ENCODE results near the gene CDV3.

The CDV3 gene

GRCh38 chr3:133595341-133595740 is 21.9 kb downstream of the CDV3 start:
- Histone ChIP-seq H3K4me1 (no peaks in the 10 kb centered on the region), H3K27ac (no peak overlapping the region), H3K4me3 (ENCODE audit: low read depth, low read length) (no peak overlapping the region), H3K79me2 (no peaks in the 10 kb centered on the region), H2AFZ (no peak overlapping the region), H3K36me3 (ENCODE audit: control insufficient read depth, insufficient read depth, low read length) (no peaks in the 10 kb centered on the region), H3K9me3 (ENCODE audit: control insufficient read depth, low read length) (no peaks in the 10 kb centered on the region), H3K27me3 (ENCODE audit: control insufficient read depth, insufficient read depth, low read length) (no peaks in the 10 kb centered on the region), H3K4me2 (ENCODE audit: low read length) (no peak overlapping the region), H3K9ac (no peak overlapping the region)
- TF ChIP-seq CTCF (IDR thresholded peaks at IDR 0.05), result no peak

- no peaks in the 10 kb centered on the region for H3K36me3 ChIP-seq (ENCODE audit: control insufficient read depth, insufficient read depth, low read length)
These were observed 24.9 kb downstream of the CDV3 start for GRCh38 chr3:133598405-133598804.

GRCh38 chr3:133599280-133599679 is 25.8 kb downstream of the CDV3 start:
- Histone ChIP-seq H3K36me3 (ENCODE audit: control insufficient read depth, insufficient read depth, low read length) (no peaks in the 10 kb centered on the region), H2AFZ (no peak overlapping the region), H3K9me3 (ENCODE audit: control insufficient read depth, low read length) (no peaks in the 10 kb centered on the region), H3K27me3 (ENCODE audit: control insufficient read depth, insufficient read depth, low read length) (no peaks in the 10 kb centered on the region), H3K27ac (no peak overlapping the region), H3K79me2 (no peaks in the 10 kb centered on the region), H3K4me2 (ENCODE audit: low read length) (no peak overlapping the region), H3K9ac (no peak overlapping the region), H3K4me3 (ENCODE audit: low read depth, low read length) (no peak overlapping the region), H3K4me1 (peaks cover 13% of the 10 kb centered on the region)
- no peak for TF ChIP-seq CTCF (IDR thresholded peaks at IDR 0.05)

More at GRCh38 chr3:133598405-133598804, 24.9 kb downstream of the CDV3 start:
- Histone ChIP-seq H2AFZ (peak overlapping the region; percentile 14), H3K4me2 (ENCODE audit: low read length) (no peak overlapping the region), H3K4me1 (peaks cover 13% of the 10 kb centered on the region), H3K27ac (no peak overlapping the region), H3K79me2 (no peaks in the 10 kb centered on the region), H3K27me3 (ENCODE audit: control insufficient read depth, insufficient read depth, low read length) (no peaks in the 10 kb centered on the region), H3K9ac (no peak overlapping the region), H3K4me3 (ENCODE audit: low read depth, low read length) (no peak overlapping the region), H3K9me3 (ENCODE audit: control insufficient read depth, low read length) (no peaks in the 10 kb centered on the region)
- no peak for TF ChIP-seq CTCF (IDR thresholded peaks at IDR 0.05)

GRCh38 chr3:133600572-133601081 is 27.1 kb downstream of the CDV3 start:
- no peak overlapping the region for H3K9ac ChIP-seq
- no peak overlapping the region for H3K4me3 ChIP-seq (ENCODE audit: low read depth, low read length)
- no peaks in the 10 kb centered on the region for H3K79me2 ChIP-seq
- no peak overlapping the region for H3K4me2 ChIP-seq (ENCODE audit: low read length)
- H3K27ac ChIP-seq, result no peak overlapping the region
- H2AFZ ChIP-seq, result peak overlapping the region; percentile 60
- H3K4me1 ChIP-seq, result peaks cover 13% of the 10 kb centered on the region
- no peaks in the 10 kb centered on the region for H3K9me3 ChIP-seq (ENCODE audit: control insufficient read depth, low read length)
- no peak for TF ChIP-seq CTCF (IDR thresholded peaks at IDR 0.05)
- H3K27me3 ChIP-seq (ENCODE audit: control insufficient read depth, insufficient read depth, low read length), result no peaks in the 10 kb centered on the region
- no peaks in the 10 kb centered on the region for H3K36me3 ChIP-seq (ENCODE audit: control insufficient read depth, insufficient read depth, low read length)

- no peak overlapping the region for H3K9ac ChIP-seq
- no peaks in the 10 kb centered on the region for H3K36me3 ChIP-seq (ENCODE audit: control insufficient read depth, insufficient read depth, low read length)
- no peak for TF ChIP-seq CTCF (IDR thresholded peaks at IDR 0.05)
- H3K4me2 ChIP-seq (ENCODE audit: low read length), result no peak overlapping the region
- H3K27ac ChIP-seq, result no peak overlapping the region
- H3K27me3 ChIP-seq (ENCODE audit: control insufficient read depth, insufficient read depth, low read length), result no peaks in the 10 kb centered on the region
- H3K4me1 ChIP-seq, result peaks cover 9% of the 10 kb centered on the region
- H3K9me3 ChIP-seq (ENCODE audit: control insufficient read depth, low read length), result no peaks in the 10 kb centered on the region
- H2AFZ ChIP-seq, result no peak overlapping the region
- H3K79me2 ChIP-seq, result no peaks in the 10 kb centered on the region
- H3K4me3 ChIP-seq (ENCODE audit: low read depth, low read length), result no peak overlapping the region
These were observed 32.9 kb downstream of the CDV3 start for GRCh38 chr3:133606342-133606741.

Measured in parathyroid adenoma (tissue), 2 donors.